Natural killer cell (primary cell): ENCODE data around the gene C17orf100. TPM values are rescaled to one million over a fixed set of nuclear protein-coding genes. Genes with fewer than 3 reads are reported as not detected.

Source experiments
- ATAC-seq, 3 donors: fragments of 150-1000 bp in 2 of 3; fragments of 200-7000 bp in 1 of 3; cut with Tn5 transposase; 1 replicate in 1 of 3; 2 replicates in 2 of 3; pipeline ENCODE4 v1.10.0; 2021; ENCODE audit warnings: mild to moderate bottlenecking in 2 of 3, moderate library complexity in 2 of 3
- DNase-seq, 2 donors: peaks; one replicate each; pipeline versions ENCODE4 v3.0.0 to v3.0.0-alpha.2; 2013 to 2021; ENCODE audit warnings: mixed read lengths in 1 of 2
- H3K27ac ChIP-seq: one replicate; pipeline ENCODE4 v1.5.1; 2013; ENCODE audit warnings: mild to moderate bottlenecking, low read length
- H3K27me3 ChIP-seq: one replicate; pipeline ENCODE4 v1.6.1; 2013; ENCODE audit warnings: low read length; ENCODE audit not compliant: control insufficient read depth, insufficient read depth
- H3K36me3 ChIP-seq: one replicate; pipeline ENCODE4 v1.6.1; 2013; ENCODE audit warnings: low read length; ENCODE audit not compliant: control insufficient read depth, insufficient read depth
- H3K4me1 ChIP-seq: one replicate; pipeline ENCODE4 v1.6.1; 2013; ENCODE audit warnings: low read length; ENCODE audit not compliant: control insufficient read depth, insufficient read depth
- H3K4me3 ChIP-seq: one replicate; pipeline ENCODE4 v1.5.1; 2013; ENCODE audit warnings: low read length
- H3K9me3 ChIP-seq: one replicate; pipeline ENCODE4 v1.6.1; 2013; ENCODE audit warnings: low read length; ENCODE audit not compliant: control insufficient read depth, insufficient read depth
- H3K27ac Mint-ChIP-seq, 2 donors: one replicate each; pipeline ENCODE4 v1.8.0; 2022; ENCODE audit warnings: mild to moderate bottlenecking in 2 of 2, mixed read lengths in 2 of 2, moderate library complexity in 1 of 2
- H3K27me3 Mint-ChIP-seq, 2 donors: one replicate each; pipeline ENCODE4 v1.8.0; 2022; ENCODE audit warnings: low read depth in 2 of 2, mixed read lengths in 2 of 2
- H3K36me3 Mint-ChIP-seq: one replicate; pipeline ENCODE4 v1.8.0; 2022; ENCODE audit warnings: mixed read lengths
- H3K4me1 Mint-ChIP-seq, 2 donors: one replicate each; pipeline ENCODE4 v1.8.0; 2022; ENCODE audit warnings: mixed read lengths in 2 of 2
- H3K4me3 Mint-ChIP-seq: one replicate; pipeline ENCODE4 v1.8.0; 2022; ENCODE audit warnings: mild to moderate bottlenecking, moderate library complexity, mixed read lengths
- H3K9me3 Mint-ChIP-seq, 2 donors: one replicate each; pipeline ENCODE4 v1.8.0; 2022; ENCODE audit warnings: mixed read lengths in 2 of 2
- WGBS: methylation state at CpG from one replicate; pipeline ENCODE4 v1.1.7; 2013; ENCODE audit warnings: missing lambda C conversion rate; ENCODE audit not compliant: insufficient coverage; 5-methylcytosine and 5-hydroxymethylcytosine counted together
- intact Hi-C: fragments of 100-400 bp; cut with micrococcal nuclease; formaldehyde crosslinking; loops from one replicate; pipeline ENCODE4 v1.14.2; 2022
- total RNA-seq, 4 donors: library from RNA; stranded (reverse); fragments of 120-200 nt in 1 of 4; gene quantifications; one replicate each; pipeline versions ENCODE4 v1.2.3 to v1.2.4, GENCODE V29; 2013 to 2022
- TF ChIP-seq, protein P1 (sequence below): fragments of 200-600 bp; IDR thresholded peaks from one replicate; pipeline ENCODE4 v1.8.0; 2022; ENCODE audit warnings: antibody characterized with exemption

C17orf100 gene
- total RNA-seq, 3 donors from 2014 or later (not counting 1 experiment from before 2014, with no cell fraction given): 0.68 to 0.87 (median 0.82) TPM

DNA sequence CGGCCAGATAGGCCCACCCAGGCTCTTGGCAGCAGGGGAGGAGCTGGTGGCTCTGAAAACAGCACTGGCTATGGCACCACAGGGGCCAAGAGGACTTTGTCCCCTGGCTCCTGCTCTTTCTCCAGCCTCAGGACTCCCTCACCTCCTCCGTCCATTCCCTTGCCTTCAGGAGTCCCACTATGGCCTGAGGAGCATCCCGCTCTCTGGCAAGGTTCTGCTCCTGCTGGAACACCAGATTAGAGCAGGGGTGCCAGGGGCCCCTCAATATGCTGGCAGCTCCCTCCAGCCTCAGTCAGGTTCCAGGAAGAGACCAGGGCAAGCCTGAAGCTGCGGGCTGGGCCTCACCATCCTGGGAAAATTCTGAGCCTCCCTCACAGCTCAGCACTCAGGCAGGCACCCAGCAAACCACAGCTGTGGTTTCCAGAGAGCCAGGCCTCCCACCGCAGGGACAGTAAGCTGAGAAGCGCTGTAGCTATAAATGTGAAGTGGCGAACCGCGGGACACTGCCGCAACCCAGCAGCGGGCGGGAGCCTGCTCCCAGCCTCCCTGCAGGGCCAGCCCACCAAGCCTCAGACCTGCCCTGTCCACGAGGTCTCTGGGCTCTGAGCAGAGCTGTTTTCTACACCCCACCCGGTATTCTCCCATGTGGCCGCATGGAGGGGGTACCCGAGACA is 25.7 kb downstream of the C17orf100 start:
- no peaks in the 10 kb centered on the region for H3K36me3 ChIP-seq
- DNase-seq: no peak
- peaks cover 12% of the 10 kb centered on the region for H3K27me3 ChIP-seq
- Mint-ChIP-seq H3K4me1 (peaks cover 8 to 14% of the 10 kb centered on the region in 2 donors), H3K9me3 (no peaks in the 10 kb centered on the region), H3K36me3 (no peaks in the 10 kb centered on the region), H3K27me3 (peaks cover 38 to 57% of the 10 kb centered on the region in 2 donors), H3K4me3 (no peak overlapping the region), H3K27ac (no peak overlapping the region)
- TF ChIP-seq, protein P1, sequence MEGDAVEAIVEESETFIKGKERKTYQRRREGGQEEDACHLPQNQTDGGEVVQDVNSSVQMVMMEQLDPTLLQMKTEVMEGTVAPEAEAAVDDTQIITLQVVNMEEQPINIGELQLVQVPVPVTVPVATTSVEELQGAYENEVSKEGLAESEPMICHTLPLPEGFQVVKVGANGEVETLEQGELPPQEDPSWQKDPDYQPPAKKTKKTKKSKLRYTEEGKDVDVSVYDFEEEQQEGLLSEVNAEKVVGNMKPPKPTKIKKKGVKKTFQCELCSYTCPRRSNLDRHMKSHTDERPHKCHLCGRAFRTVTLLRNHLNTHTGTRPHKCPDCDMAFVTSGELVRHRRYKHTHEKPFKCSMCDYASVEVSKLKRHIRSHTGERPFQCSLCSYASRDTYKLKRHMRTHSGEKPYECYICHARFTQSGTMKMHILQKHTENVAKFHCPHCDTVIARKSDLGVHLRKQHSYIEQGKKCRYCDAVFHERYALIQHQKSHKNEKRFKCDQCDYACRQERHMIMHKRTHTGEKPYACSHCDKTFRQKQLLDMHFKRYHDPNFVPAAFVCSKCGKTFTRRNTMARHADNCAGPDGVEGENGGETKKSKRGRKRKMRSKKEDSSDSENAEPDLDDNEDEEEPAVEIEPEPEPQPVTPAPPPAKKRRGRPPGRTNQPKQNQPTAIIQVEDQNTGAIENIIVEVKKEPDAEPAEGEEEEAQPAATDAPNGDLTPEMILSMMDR: no peak
- H3K27ac ChIP-seq: no peak overlapping the region
- no peak overlapping the region for H3K4me3 ChIP-seq
- intact Hi-C loops: no loop called here
- no peaks in the 10 kb centered on the region for H3K9me3 ChIP-seq
- peak in 2 of 3 donors; percentile 15 to 75 for ATAC-seq
- WGBS: 19% methylated on average over 16 of the region's 16 CpGs
- peaks cover 15% of the 10 kb centered on the region for H3K4me1 ChIP-seq

DNA sequence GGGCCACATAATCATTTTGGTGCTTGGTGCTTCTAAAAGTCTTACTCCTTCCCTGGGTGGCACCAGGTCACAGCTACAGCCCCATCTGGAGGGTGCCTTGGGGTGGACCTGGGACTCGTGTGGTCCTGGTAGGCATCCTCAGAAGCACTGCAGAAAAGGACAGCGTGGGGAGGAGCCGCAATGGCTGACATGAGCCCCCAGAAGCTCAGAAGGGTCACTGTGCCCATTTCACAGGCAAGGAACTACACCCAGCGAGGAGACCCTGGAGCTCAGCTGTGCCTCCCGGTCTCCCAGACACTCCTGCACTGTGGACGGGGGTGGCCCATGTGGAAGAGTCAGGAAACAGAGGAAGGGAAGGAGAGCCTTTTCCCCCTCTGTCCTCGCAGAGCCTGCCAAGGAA is 26.4 kb downstream of the C17orf100 start:
- H3K4me1 ChIP-seq: peaks cover 15% of the 10 kb centered on the region
- Mint-ChIP-seq H3K9me3 (no peaks in the 10 kb centered on the region), H3K27ac (no peak overlapping the region), H3K36me3 (no peaks in the 10 kb centered on the region), H3K4me1 (peaks cover 8 to 14% of the 10 kb centered on the region in 2 donors), H3K4me3 (no peak overlapping the region), H3K27me3 (peaks cover 39 to 64% of the 10 kb centered on the region in 2 donors)
- no peak overlapping the region for H3K4me3 ChIP-seq
- no peaks in the 10 kb centered on the region for H3K36me3 ChIP-seq
- ATAC-seq: no peak
- H3K27ac ChIP-seq: no peak overlapping the region
- DNase-seq: no peak
- intact Hi-C loops: no loop called here
- H3K27me3 ChIP-seq: peaks cover 12% of the 10 kb centered on the region
- no peaks in the 10 kb centered on the region for H3K9me3 ChIP-seq
- 89% methylated on average over 5 of the region's 7 CpGs for WGBS
- TF ChIP-seq, protein P1: no peak

DNA sequence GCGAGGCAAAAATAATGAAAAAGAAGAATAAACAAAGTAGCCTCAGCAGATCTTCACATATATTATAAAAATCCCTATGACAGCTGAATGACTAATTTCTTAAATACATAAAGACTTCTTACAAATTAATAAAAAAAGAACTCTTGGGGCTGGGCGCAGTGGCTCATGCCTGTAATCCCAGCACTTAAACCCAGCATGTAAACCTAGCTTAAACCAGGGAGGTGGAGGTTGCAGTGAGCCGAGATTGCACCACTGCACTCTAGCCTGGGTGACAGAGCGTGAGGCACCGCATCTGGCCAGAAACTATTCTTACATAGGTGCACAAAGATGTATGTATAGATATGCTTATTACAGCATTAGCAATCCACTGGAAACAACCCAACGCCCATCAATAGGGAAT is 27.7 kb downstream of the C17orf100 start:
- intact Hi-C loops: no loop called here
- Mint-ChIP-seq H3K36me3 (no peaks in the 10 kb centered on the region), H3K27me3 (peaks cover 39 to 64% of the 10 kb centered on the region in 2 donors)

More for the DNA sequence above, 27.7 kb downstream of the C17orf100 start:
- H3K9me3 Mint-ChIP-seq: no peaks in the 10 kb centered on the region
- Histone ChIP-seq H3K27ac (no peak overlapping the region), H3K9me3 (no peaks in the 10 kb centered on the region), H3K27me3 (peaks cover 12% of the 10 kb centered on the region), H3K4me1 (peaks cover 15% of the 10 kb centered on the region), H3K4me3 (no peak overlapping the region), H3K36me3 (no peaks in the 10 kb centered on the region)
- DNase-seq (no peak), ATAC-seq (no peak)
- peaks cover 8 to 14% of the 10 kb centered on the region in 2 donors for H3K4me1 Mint-ChIP-seq
- H3K27ac Mint-ChIP-seq: no peak overlapping the region
- H3K4me3 Mint-ChIP-seq: no peak overlapping the region
- WGBS: 91% methylated on average over 4 of the region's 6 CpGs
- TF ChIP-seq, protein P1: no peak
